ENCODE results near the gene FXR1.

Gene FXR1

DNA sequence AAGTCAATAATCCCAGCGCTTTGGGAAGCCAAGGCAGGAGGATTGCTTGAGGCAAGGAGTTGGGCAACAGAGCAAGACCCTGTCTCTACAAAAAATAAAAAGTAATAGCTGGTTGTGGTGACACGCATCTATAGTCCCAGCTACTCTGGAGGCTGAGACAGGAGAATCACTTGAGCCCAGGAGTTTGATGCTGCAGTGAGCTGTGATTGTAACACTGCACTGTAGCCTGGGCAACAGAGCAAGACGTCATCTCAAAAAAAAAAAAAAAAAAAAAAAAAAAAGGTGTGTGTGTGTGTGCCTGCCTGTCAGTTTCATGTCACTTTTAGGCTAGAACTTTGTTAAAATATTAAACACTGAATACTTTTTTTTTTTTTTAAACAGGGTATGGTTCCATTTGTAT, 48.6 kb downstream of the FXR1 start:
- no peak for TF ChIP-seq CTCF (IDR thresholded peaks at IDR 0.05; ENCODE audit: extremely low read depth, insufficient read depth, missing control alignments)
- DNase-seq (ENCODE audit: low spot score), result no peak
- in situ Hi-C loops (cut with MboI; ENCODE audit: low pct_unique_long_range_greater_than_20kb, low sequenced_read_pairs, unreplicated experiment), result no loop called here

- in situ Hi-C loops (cut with MboI; ENCODE audit: low pct_unique_long_range_greater_than_20kb, low sequenced_read_pairs, unreplicated experiment), result no loop called here
- DNase-seq (ENCODE audit: low spot score), result no peak
These were observed 49.1 kb downstream of the FXR1 start for GRCh38 chr3:180961552-180961951.

GRCh38 chr3:180962530-180962929, 50.1 kb downstream of the FXR1 start:
- in situ Hi-C loops (cut with MboI; ENCODE audit: low pct_unique_long_range_greater_than_20kb, low sequenced_read_pairs, unreplicated experiment), result no loop called here
- TF ChIP-seq CTCF (IDR thresholded peaks at IDR 0.05; ENCODE audit: extremely low read depth, insufficient read depth, missing control alignments), result no peak
- DNase-seq (ENCODE audit: low spot score), result no peak

More at GRCh38 chr3:180961552-180961951, 49.1 kb downstream of the FXR1 start:
- TF ChIP-seq CTCF (IDR thresholded peaks at IDR 0.05; ENCODE audit: extremely low read depth, insufficient read depth, missing control alignments), result no peak

- no peak for DNase-seq (ENCODE audit: low spot score)
- in situ Hi-C loops (cut with MboI; ENCODE audit: low pct_unique_long_range_greater_than_20kb, low sequenced_read_pairs, unreplicated experiment), result no loop called here
- no peak for TF ChIP-seq CTCF (IDR thresholded peaks at IDR 0.05; ENCODE audit: extremely low read depth, insufficient read depth, missing control alignments)
These were observed 58.5 kb downstream of the FXR1 start for GRCh38 chr3:180970931-180971330.

DNA sequence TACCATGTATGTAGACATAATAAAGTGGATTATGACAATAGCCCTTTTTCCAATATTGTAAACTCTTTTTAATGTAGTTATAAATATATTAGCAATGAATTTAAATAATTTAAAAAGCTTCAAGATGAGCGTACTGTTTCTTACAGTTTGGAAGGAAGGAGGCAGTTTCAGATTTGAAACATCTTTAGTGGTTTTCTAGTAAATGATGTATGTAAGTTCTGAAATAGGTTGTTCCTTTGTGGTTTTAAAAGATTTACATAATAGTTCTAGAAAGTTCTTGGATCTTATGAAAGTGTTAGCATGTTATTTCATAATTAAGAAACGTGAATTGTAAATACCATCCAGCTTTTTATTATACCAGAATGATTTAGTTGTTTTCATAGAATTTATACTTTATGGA, 61.1 kb downstream of the FXR1 start:
- peak; percentile 9 for DNase-seq (ENCODE audit: low spot score)
- TF ChIP-seq CTCF (IDR thresholded peaks at IDR 0.05; ENCODE audit: extremely low read depth, insufficient read depth, missing control alignments), result no peak
- in situ Hi-C loops (cut with MboI; ENCODE audit: low pct_unique_long_range_greater_than_20kb, low sequenced_read_pairs, unreplicated experiment), result no loop called here

DNA sequence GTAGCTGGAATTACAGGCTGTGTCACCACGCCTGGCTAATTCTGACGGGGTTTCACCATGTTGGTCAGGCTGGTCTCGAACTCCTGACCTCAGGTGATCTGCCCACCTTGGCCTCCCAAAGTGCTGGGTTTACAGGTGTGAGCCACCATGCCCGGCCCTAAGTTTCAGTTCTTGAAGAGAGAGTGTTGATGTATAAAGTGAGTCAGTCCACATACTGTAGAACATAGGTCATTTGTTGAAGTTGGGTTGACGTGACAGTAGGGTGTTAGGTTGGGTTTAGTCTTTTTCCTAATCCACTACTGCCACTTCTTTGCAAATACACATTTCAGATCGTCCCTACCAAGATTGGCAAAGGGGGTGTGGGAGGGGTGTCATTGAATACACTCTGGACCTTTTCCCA, 61.8 kb downstream of the FXR1 start:
- in situ Hi-C loops (cut with MboI; ENCODE audit: low pct_unique_long_range_greater_than_20kb, low sequenced_read_pairs, unreplicated experiment), result no loop called here
- TF ChIP-seq CTCF (IDR thresholded peaks at IDR 0.05; ENCODE audit: extremely low read depth, insufficient read depth, missing control alignments), result no peak
- no peak for DNase-seq (ENCODE audit: low spot score)

DNA sequence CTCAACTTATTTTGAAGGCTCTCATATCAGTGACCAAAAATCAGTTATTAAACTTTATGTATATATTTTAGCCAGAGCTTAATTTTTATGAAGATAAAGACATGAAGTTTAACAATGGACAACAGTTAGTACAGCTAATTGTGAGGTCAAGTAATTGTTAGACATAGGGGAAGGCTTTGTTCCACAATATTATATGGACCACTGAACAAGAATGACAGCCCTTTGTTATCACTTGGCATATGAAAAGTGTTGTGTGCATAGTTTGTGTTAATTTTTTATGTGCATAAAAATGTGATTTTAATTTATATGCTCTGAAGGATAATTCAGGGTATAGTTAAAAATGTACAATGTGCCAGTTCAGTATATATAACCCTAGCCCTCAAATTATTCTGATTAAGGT, 65.0 kb downstream of the FXR1 start:
- in situ Hi-C loops (cut with MboI; ENCODE audit: low pct_unique_long_range_greater_than_20kb, low sequenced_read_pairs, unreplicated experiment), result no loop called here
- DNase-seq (ENCODE audit: low spot score), result no peak
- no peak for TF ChIP-seq CTCF (IDR thresholded peaks at IDR 0.05; ENCODE audit: extremely low read depth, insufficient read depth, missing control alignments)
